HG03135 (cell line): Measurements from ENCODE around the gene NODAL.
"Not testable (repeated sequence)": the region's sequence is repeated elsewhere in the genome, so short reads cannot be mapped to it uniquely, and the experiment has no call there.

Experiments used
- ATAC-seq: cut with Tn5 transposase; IDR thresholded peaks from one replicate; pipeline ENCODE4 v1.9.1; 2021; ENCODE audit warnings: mild to moderate bottlenecking, moderate library complexity; ENCODE audit not compliant: unreplicated experiment

Gene NODAL

GRCh38 chr10:70441161-70441894, at the start of gene NODAL:
NODAL (minus strand) TSS chr10:70441681; CDS start chr10:70441667, 14 bp downstream.
- ATAC-seq, result no peak

DNA sequence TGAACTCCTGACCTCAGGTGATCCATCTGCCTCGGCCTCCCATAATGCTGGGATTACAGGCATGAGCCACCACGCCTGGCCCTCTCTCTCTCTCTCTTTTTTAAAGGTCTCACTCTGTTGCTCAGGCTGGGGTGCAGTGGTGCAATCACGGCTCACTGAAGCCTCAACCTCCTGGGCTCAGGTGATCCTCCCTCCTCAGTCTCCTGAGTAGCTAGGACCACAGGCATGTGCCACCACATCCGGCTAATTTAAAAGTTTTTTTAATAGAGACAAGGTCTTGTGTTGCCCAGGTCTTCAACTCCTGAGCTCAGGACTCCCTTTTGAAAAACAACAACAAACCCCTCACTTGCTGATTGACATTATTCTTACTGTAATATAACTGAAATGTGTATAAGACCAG, 48.7 kb upstream of the NODAL start:
- ATAC-seq, result no peak

- ATAC-seq, result no peak
Measured at GRCh38 chr10:70487824-70488223, 46.3 kb upstream of the NODAL start.

GRCh38 chr10:70483872-70484271, 42.4 kb upstream of the NODAL start:
- not testable (repeated sequence) for ATAC-seq

- ATAC-seq, result no peak
Measured at GRCh38 chr10:70482982-70483760, 41.7 kb upstream of the NODAL start.

DNA sequence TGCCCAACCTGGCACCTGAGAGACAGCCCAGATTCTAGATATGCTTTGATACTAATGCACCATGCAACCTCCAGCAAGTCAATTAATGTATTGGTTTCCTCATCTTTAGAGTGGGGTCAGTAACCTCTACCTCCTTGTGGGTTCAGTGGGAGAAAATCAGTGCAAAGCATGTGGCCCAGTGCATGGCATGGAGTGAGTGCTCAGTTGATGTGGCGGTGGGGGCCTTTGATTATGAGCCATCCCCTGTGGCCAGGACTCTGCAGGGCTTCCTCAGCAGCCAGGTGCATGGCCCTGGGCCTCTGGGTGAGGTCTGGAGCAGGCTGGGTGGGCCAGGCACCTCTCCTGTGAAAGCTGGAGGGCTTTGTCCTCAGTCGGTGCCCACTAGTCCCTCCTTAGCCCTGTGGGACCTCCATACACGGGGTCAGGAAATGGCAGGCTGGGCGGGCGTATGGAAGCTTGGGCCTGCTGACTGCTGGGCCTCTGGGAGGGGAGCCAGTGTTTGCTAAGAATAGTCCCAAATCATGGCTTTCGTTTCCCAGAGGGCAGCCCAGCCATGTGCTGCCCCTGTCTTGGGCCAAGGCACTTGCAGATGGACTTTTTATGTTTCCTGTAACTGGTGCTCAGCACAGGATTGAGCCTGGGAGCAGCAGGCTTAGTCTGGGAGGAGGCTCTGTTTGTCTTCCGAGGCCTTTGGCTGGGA, 40.5 kb upstream of the NODAL start:
- no peak for ATAC-seq

- ATAC-seq, result no peak
Measured at GRCh38 chr10:70481105-70481504, 39.6 kb upstream of the NODAL start.

GRCh38 chr10:70480239-70480861, 38.9 kb upstream of the NODAL start:
- ATAC-seq, result no peak

DNA sequence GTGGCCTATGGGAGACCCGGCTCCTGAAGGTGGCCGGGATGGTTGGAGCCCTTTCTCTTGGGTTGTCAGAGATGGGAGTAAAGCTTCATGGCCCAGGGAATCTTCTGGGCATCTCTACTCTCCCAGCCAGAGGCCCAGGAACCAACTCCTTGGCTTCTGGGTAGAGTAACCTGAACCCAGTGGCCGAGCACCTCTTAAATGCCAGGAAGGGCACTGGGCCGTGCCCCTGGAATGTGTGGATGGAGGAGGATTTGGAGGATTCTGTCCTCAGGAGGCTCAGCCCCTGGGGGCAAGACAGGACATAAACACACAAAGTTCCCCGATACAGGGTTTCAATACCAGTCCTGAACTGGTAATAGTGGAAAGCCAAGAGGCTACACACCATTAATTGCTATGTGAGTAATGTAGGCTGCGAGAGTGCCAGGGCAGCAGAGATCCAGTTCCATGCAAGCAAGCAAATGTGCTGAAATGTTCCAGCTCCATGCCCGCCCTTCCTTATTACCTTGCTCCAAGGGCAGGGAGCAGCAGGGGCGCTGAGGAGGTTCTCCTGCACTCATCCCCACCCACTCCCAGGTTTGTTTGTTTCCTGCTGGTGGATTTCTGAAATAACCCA, 38.3 kb upstream of the NODAL start:
- ATAC-seq, result no peak

DNA sequence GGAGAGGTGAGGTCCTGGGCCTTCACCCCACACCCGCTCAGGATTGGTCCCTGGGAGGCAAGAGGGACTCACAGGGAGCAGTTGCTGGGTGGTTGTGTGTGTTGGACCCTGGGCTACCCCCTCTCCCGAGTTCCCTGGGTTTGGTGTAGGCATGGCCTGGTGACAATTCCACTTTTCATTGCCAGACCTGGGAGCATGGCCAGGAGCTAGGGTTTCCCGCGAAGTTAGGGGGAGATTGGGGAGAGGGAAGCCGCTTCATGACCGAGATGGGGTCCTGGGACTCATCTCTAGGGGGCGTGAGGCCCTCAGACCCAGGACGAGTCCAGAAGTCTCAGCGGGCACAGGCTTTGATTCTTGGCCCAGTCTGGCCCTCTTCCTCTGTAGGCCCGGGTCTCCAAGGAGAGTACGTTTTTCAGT, 37.7 kb upstream of the NODAL start:
- ATAC-seq, result no peak

GRCh38 chr10:70478191-70479164, 37.0 kb upstream of the NODAL start, which contains the start of gene PALD1:
PALD1 (plus strand) TSS chr10:70478767; CDS start chr10:70525952, 47,185 bp downstream.
- no peak for ATAC-seq

DNA sequence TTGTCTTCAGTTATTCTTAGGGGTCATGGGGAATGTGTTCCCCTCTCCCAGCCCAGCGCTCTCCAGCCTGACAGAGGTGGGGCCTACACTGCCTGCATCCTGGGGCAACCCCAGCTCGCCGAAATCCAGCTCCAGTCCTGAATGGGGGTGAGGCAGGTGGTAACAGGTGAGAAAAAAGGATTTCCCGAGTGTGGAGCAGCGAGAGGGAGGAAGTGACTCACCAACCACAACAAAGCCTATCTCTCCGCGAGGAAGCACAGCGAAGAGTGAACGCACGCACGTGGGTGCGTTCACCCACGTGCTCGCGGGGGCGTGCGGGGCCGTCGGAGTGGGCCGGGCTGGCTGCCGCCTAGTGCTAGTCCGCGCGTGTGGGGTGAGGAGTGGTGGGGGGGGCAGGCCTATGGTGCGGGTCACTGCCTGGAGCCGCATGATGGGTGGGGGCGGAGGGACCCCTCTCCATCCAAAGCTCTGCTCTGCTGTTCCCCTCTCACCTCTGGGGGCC, 36.2 kb upstream of the NODAL start:
- no peak for ATAC-seq

GRCh38 chr10:70476249-70477035, 35.0 kb upstream of the NODAL start:
- ATAC-seq, result no peak

DNA sequence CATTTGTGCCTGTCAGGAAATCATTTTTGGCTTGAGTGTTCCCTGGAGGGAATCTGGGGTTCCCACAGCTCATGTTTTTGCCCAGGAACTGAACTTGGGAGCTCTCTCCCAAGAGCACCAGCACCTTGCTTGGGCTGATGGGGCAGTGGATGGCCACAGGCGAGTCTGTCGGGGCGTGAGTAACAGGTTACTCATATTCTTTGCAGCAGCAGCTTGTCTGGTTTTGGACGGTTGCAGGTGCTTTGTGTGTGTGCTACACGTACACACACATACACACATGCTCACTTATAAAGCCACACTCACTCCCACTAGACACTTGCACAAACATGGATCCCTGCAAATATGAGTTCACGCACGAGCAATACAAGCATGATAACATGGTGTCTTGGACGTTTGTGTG, 34.2 kb upstream of the NODAL start:
- no peak for ATAC-seq

- ATAC-seq, result no peak
Measured at GRCh38 chr10:70474780-70475179, 33.3 kb upstream of the NODAL start.

GRCh38 chr10:70472799-70473454, 31.4 kb upstream of the NODAL start:
- ATAC-seq, result no peak

GRCh38 chr10:70466951-70467350, 25.5 kb upstream of the NODAL start:
- no peak for ATAC-seq

DNA sequence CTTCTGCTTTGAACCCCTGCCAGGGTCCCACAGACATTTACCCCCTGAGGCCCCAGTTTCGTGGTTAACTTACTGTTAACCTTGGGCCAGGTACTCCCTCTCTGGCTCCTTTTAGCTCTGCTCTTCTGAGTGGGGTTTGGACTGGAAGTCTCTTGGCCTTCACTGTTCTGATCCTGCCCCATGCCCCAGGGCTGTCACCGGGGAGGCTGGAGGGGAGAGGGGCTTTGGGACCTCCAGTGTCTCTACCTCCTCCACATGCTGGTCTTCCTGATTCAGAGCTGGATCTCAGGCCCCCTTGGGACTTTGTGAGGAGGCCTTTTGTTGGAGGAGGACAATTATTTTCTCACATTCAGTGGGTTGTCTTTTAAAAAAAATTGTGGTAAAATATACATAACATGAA, 24.4 kb upstream of the NODAL start:
- ATAC-seq, result no peak
